ENCODE results near the gene DNAH6. TPM values are rescaled to one million over a fixed set of nuclear protein-coding genes. Genes with fewer than 3 reads are reported as not detected.
"Not testable (repeated sequence)": the region's sequence is repeated elsewhere in the genome, so short reads cannot be mapped to it uniquely, and the experiment has no call there.

DNAH6 gene
- total RNA-seq, 1 donor from 2014 or later, result 0.51 TPM

- DNase-seq, result no peak
Observed at GRCh38 chr2:84766791-84767190, 250.5 kb downstream of the DNAH6 start.

- no peak for DNase-seq
Observed at GRCh38 chr2:84768840-84769239, 252.5 kb downstream of the DNAH6 start.

DNA sequence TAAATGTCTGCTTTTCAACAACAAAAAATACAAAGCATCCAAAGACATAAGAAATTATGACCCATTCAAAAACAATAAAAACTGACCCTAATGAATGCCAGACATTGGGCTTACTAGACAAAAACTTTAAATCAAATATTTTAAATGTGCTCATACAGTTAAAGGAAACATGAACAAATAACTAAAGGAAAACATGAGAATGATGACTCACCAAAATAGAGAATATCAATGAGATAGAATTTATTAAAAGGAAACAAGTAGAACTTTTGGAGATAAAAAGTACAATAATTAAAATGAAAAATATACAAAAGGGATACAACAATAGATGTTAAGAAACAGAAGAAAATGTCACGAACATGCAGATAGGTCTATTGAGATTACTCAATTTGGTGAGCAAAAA, 254.0 kb downstream of the DNAH6 start:
- DNase-seq, result no peak

GRCh38 chr2:84771251-84771650, 255.0 kb downstream of the DNAH6 start:
- no peak for DNase-seq

GRCh38 chr2:84773562-84773961, 257.3 kb downstream of the DNAH6 start:
- not testable (repeated sequence) for DNase-seq

- no peak for DNase-seq
Observed at GRCh38 chr2:84776011-84776410, 259.7 kb downstream of the DNAH6 start.

DNA sequence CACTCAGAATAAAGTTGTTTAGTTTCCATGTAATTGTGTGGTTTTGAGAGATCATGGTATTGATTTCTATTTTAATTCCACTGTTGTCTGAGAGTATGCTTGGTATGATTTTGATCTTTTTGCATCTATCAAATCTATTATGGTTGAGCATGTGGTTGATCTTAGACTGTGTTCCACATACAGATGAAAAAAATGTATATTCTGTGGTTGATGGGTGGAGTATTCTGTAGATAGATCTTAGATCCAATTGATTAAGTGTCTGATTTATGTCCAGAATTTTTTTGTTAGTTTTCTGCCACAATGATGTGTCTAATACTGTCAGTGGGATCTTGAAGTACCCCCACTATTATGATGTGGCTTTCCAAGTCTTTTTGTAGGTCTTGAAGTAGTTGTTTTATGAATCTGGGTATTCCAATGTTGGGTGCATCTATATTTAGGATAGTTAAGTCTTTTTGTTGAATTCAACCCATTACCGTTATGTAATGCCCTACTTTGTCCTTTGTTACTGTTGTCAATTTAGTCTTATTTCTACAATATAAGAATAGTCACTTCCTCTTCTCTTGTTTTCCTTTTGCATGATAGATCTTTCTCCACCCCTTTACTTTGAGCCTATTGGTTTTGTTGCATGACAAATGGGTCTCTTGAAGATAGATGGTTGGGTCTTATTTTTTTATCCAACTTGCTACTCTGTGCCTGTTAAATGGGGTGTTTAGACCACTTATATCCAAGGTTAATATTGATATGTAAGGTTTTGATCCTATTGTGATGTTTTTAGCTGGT, 262.8 kb downstream of the DNAH6 start:
- no peak for DNase-seq

DNA sequence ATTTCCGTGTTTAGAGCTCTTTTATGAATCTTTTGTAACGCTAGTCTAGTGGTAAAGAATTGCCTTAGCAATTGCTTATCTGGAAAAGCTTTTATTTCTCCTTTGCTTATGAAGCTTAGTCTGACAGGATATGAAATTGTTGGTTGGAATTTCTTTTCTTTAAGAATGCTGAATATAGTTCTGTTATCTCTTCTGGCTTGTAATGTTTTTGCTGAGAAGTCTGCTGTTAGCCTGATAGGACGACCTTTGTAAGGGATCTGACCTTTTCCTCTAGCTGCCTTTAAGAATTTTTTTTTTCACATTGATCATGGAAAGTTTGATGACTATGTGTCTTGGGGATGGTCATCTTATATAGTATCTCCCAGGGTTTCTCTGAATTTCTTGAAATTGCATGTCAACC, 263.5 kb downstream of the DNAH6 start:
- no peak for DNase-seq

DNA sequence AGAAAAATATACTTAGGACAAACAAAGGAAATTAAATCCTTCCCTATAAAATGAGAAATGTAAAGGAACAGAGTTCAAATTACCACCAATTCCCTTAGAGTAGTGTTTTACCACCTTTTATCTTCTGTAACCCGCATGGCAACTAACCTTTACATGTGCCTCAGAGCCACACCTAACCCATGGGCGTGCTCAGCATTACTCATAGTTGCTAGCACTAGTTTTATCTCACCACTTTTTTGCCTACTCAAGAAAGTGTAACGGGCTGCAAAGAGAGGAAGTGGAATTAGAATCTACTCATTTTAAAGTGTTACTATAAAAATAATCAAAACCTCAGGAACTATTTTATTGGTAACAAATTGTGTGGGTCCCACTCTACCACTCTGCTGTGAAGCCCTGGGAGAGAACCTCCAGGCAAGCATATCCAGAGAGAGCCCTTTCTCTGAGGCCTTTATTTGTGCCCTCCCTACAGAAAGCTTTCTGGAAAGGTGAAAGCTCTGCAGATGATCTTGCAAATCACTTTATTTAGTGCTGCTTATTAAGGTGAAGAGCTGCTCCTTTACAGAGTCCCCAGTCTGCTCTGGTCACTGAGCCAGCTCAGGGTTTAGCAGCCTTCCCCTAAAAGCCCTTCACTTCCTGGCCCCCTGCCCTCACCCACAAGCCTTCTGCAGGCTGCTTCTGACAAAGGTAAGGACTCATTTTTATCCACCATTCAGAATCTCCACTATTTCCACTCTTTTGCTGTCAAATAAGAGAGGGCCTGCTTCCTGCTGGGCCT, 265.8 kb downstream of the DNAH6 start:
- DNase-seq, result no peak

DNA sequence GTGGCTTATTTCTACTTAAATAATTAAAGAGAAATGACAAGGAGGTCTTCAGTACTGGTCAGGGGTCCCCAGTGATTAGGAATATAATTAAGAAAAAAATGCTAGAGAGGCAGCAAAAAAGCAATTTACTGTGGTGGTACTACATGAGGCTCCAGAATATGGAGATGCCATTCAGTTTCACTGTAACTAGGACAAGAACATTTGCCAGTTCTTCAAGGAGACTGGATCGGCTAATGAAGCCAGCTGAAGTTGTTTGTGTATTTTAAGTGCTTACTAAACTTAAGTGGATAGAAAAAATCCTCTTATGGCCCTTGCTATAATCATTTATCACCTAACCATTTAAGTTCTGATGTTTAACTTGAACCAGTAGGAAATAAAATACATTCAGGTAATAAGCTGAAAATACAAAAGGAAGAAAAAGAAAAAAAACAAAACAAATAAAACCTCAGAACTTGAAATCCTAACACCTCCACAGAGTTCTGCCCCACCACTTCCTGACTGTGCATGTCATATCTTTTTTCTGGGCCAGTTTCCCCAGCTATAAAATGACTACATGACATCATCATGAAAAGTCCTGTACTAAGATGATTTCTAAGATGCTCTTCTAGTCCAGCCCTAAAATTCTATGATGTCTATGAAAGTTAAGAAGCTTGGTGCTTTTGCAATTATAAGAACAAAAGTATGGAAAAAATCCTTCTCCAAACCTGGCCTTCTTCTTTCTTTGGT, 266.6 kb downstream of the DNAH6 start:
- no peak for DNase-seq

GRCh38 chr2:84785950-84786349, 269.7 kb downstream of the DNAH6 start:
- no peak for DNase-seq

DNA sequence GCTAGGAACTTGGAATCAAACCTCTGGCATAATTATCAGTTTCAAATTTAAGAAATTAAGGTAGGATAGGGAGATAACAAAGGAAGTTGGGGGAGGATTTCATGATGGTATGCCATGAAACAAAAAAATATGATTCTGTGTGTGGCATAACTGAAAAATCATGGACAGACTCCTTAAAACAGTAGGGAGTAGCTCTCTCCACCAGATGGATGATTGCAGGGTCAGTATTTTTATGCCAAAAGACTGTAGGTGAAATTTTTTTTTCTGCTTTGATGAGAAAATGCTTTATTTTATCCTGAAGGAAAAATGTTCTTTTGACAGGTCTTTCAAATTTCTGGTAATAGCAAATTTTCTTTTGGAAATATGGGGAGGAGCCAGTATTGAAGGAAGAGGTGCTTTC, 270.3 kb downstream of the DNAH6 start:
- DNase-seq, result no peak

GRCh38 chr2:84788027-84788426, 271.7 kb downstream of the DNAH6 start:
- DNase-seq, result no peak

DNA sequence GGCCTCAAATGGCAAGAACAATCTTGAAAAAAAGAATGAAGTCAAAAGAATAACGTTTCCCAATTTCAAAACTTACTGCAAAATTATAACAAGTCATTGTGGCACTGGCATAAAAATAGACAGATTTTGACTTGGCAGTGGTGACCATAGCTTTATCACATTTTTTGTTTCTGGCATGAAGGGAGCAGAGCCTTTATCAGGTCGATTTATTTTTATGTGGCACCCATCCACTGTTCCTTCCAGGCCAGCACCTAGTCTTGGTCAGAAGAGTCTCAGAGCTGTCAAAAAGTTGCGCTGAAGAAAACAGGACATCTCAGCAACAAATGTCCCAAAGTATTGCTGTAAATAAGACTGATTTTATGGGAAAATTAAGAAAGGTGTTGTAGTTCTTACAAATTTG, 272.2 kb downstream of the DNAH6 start:
- no peak for DNase-seq

- DNase-seq, result no peak
Observed at GRCh38 chr2:84792856-84793522, 276.7 kb downstream of the DNAH6 start.

GRCh38 chr2:84793641-84794040, 277.3 kb downstream of the DNAH6 start:
- no peak for DNase-seq

DNA sequence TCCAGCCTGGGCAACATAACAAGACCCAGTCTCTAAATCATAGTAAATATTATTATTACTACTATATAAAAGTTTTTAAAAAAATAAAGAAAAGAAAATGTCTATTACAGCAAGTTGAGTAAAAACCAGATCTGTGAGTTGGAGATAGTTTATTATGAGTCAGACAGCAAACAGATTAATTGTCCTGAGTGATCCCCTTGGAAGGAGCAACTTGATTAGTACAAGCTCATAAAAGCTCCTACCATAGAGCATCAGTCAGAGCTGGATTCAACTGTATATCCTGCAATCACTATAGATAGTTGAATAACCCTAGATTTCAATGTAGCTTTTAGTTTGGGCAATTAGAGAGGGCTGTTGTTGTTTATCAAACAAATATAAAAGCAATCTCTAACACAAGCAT, 280.5 kb downstream of the DNAH6 start:
- no peak for DNase-seq

DNA sequence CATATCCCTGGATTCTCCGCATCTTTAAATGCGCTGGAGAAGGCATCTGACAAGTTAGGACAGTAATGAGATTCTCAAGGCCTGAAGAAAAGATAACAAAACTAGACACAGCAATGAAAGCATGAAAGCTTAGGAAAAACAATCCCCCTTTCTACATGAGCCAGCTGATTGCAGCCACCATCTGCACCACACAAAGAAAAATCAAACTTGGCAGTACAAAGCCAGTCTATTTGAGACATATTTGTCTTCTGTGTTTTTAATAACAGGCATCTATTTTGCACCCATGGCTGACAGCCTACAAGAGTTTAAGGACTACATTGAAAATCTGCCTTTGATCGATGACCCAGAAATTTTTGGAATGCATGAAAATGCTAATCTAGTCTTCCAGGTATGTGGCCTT, 281.0 kb downstream of the DNAH6 start:
- DNase-seq, result no peak

- DNase-seq, result no peak
Observed at GRCh38 chr2:84799772-84800171, 283.5 kb downstream of the DNAH6 start.

DNA sequence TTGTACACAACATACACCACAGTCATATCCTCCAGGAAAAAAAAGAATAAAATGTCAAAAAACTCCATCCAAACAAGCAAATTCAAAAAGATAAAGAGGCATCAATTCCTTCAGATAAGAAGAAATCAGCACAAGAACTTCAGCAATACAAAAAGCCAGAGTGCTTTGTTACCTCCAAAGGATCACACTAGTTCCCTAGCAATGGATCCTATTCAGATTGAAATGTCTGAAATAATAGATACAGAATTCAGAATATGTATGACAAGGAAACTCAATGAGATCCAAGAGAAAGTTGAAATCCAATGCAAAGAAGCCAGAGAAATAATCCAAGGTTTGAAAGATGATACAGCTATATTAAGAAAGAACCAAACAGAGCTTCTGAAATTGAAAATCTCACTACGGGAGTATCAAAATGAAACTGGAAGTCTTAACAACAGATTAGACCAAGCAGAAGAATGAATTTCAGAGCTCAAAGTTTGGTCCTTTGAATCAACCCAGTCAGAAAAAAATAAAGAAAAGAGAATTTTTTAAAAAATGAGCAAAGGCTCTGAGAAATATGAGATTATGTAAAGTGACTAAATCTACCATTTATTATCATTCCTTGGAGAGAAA, 284.0 kb downstream of the DNAH6 start:
- no peak for DNase-seq

DNA sequence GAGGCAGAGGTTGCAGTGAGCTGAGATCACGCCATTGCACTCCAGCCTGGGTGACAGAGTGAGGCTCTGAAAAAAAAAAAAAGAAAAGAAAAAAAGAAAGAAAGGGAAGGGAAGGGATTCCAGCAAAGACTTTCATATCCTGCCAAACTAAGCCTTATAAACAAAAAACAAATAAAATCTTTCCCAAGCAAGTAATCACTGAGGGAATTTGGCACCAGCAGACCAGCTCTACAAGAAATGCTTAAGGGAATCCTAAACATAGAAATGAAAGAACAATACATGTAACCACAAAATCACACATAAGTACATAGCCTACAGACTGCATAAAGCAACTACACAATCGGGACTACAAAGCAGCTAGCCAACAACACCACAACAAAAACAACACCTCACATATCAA, 285.5 kb downstream of the DNAH6 start:
- DNase-seq, result no peak
